HepG2 (cell line): ENCODE data around the gene IL3.

Source experiments
- CBX2 ChIP-seq, 2 experiments: fragments of 200-600 bp in 1 of 2; sonication (generic); formaldehyde crosslinking in 1 of 2; IDR thresholded peaks; 2 replicates each; pipeline versions ENCODE4 v1.7.0 to v1.8.1; 2018 to 2022; ENCODE audit warnings: low read depth in 2 of 2, low read length in 1 of 2, mild to moderate bottlenecking in 1 of 2, missing genetic modification reagents in 1 of 2
- SSRP1 ChIP-seq: IDR thresholded peaks from 2 replicates; pipeline ENCODE4 v1.6.1; 2016; ENCODE audit warnings: control low read depth
- TAF1 ChIP-seq: sonication (generic); formaldehyde crosslinking; IDR thresholded peaks from 2 replicates; pipeline ENCODE4 v1.4.0; 2020; ENCODE audit warnings: missing genetic modification reagents
- ZNF33B ChIP-seq: sonication (generic); formaldehyde crosslinking; IDR thresholded peaks from 2 replicates; pipeline ENCODE4 v1.5.1; 2020; ENCODE audit warnings: mild to moderate bottlenecking, missing genetic modification reagents
- ZNF563 ChIP-seq: sonication (generic); formaldehyde crosslinking; IDR thresholded peaks from 2 replicates; pipeline ENCODE4 v1.8.0; 2022; ENCODE audit warnings: mild to moderate bottlenecking, moderate library complexity, missing genetic modification reagents

- no peak for TF ChIP-seq ZNF33B (CRISPR knock-in tag)
- TF ChIP-seq TAF1: no peak
- TF ChIP-seq SSRP1 (CRISPR knock-in tag): no peak
- no peak for TF ChIP-seq CBX2 (IDR thresholded peaks at IDR 0.05; ENCODE audit: low read depth, low read length)
- TF ChIP-seq CBX2 (CRISPR knock-in tag; IDR thresholded peaks at IDR 0.05; ENCODE audit: low read depth): no peak
- no peak for TF ChIP-seq ZNF563 (CRISPR knock-in tag)
Observed at GRCh38 chr5:132069561-132069960, 9.1 kb downstream of the IL3 start.
